ENCODE measurements around the gene ITPK1.
"Not testable (repeated sequence)": the region's sequence is repeated elsewhere in the genome, so short reads cannot be mapped to it uniquely, and the experiment has no call there.

ITPK1 gene

GRCh38 chr14:93068711-93069110, 47.0 kb downstream of the ITPK1 start:
- DNase-seq: no peak
- in situ Hi-C loops (cut with MboI; ENCODE audit: low pct_unique_long_range_greater_than_20kb, low sequenced_read_pairs): no loop called here

DNA sequence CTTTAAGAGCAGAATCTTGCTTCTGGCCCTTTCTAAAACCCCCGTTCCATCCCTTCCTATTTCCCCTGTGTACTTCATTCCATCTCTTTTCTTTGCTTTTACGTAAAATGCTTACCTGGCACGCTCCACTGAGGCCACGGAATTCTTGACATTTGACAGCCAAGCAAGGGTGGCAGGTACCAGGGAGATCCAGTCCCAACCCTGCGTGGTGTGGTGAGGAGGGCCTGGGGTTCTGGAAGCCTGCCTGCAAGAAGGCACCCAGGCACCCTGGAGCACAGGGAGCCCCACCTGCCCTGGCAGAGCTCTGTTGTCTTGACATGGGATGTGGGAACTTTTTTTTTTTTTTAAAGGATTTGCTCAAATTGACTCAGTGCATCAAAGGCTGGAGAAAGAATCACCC, 48.6 kb downstream of the ITPK1 start:
- in situ Hi-C loops (cut with MboI; ENCODE audit: low pct_unique_long_range_greater_than_20kb, low sequenced_read_pairs): no loop called here
- no peak for DNase-seq

GRCh38 chr14:93065272-93065730, 50.4 kb downstream of the ITPK1 start:
- in situ Hi-C loops (cut with MboI; ENCODE audit: low pct_unique_long_range_greater_than_20kb, low sequenced_read_pairs): no loop called here

GRCh38 chr14:93064411-93065271, 51.1 kb downstream of the ITPK1 start:
- in situ Hi-C loops (cut with MboI; ENCODE audit: low pct_unique_long_range_greater_than_20kb, low sequenced_read_pairs): no loop called here
- no peak for DNase-seq

More at GRCh38 chr14:93065272-93065730, 50.4 kb downstream of the ITPK1 start:
- DNase-seq: no peak

DNA sequence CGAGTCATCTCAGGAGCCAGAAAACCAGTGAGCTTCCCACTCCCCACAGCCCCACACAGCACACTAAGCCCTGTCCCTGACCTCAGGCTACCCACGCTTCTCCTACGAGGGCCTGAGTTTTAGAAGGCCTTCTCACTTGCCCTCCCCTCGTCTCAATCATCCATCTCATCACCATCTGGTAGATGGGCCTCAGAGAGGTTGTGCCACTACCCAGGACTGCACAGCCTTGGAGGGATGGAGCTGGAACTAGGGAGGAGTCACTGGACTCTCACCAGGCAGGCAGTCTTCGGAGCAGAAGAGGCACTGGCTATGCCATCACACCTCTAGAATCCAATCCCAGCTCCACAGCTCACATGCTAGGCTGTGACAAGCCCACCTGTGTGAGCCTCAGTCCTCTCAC, 52.3 kb downstream of the ITPK1 start:
- in situ Hi-C loops (cut with MboI; ENCODE audit: low pct_unique_long_range_greater_than_20kb, low sequenced_read_pairs): no loop called here

DNA sequence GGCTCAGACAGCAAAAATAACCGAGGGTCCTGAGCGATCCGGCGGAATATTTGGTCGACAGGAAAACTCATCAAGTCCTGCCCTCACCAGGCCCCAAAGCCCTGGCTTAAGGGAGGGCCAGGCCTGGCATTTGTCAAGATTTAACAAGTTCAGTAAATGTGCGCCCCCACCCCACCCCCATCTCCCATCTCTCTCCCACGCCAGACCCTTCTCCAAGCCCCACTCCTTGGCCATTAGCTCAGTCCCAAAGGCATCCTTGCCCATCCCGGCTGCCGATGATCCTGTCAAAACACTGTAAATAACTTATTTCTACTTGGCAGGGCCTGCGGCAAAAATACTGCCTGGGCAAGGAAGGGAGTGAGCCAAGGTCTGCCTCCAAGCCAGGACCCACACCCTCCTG, 52.8 kb downstream of the ITPK1 start:
- in situ Hi-C loops (cut with MboI; ENCODE audit: low pct_unique_long_range_greater_than_20kb, low sequenced_read_pairs): no loop called here

More for the DNA sequence above, 52.3 kb downstream of the ITPK1 start:
- DNase-seq: no peak

DNA sequence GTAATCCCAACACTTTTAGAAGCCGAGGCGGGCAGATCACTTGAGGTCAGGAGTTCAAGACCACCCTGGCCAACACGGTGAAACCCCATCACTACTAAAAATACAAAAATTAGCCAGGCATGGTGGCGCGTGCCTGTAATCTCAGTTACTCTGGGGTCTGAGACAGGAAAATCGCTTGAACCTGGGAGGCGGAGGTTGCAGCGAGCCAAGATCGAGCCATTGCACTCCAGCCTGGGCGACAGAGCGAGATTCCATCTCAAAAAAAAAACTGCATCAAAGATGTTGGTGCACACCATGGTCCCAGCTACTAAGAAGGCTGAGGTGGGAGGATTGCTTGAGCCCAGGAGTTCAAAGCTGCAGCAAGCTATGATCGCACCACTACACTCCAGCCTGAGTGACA, 53.7 kb downstream of the ITPK1 start:
- DNase-seq; in situ Hi-C loops (cut with MboI; ENCODE audit: low pct_unique_long_range_greater_than_20kb, low sequenced_read_pairs): not testable (repeated sequence)

More for the DNA sequence above, 52.8 kb downstream of the ITPK1 start:
- no peak for DNase-seq

DNA sequence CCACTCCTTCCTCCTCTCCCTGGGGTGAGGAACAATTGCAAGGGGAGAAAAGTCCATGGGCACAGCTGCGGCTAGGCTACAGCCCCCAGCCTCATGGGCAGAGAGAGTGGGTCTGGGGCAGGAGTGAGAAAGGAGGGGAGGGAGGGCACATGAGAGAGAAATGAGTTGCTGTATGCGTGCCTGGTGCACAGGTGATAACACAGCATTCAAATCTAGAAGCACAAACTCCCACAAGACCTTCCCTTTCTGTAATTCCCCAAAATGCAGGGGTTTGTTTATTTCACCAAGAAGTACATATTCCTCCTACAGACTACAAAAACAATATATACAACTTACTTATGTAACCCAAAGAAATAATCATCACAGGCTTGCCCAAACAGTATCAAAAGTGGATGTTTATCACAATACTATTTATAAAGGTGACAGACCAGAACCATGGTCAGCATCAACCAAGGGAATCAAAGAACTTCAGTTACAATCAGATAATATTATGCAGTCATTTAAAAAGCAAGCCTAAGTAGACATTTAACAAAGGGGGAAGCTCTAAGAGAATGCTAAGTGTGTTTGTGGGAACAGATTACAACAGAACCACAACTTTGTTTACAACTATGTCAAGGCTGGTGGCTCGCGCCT, 54.2 kb downstream of the ITPK1 start:
- in situ Hi-C loops (cut with MboI; ENCODE audit: low pct_unique_long_range_greater_than_20kb, low sequenced_read_pairs): no loop called here

DNA sequence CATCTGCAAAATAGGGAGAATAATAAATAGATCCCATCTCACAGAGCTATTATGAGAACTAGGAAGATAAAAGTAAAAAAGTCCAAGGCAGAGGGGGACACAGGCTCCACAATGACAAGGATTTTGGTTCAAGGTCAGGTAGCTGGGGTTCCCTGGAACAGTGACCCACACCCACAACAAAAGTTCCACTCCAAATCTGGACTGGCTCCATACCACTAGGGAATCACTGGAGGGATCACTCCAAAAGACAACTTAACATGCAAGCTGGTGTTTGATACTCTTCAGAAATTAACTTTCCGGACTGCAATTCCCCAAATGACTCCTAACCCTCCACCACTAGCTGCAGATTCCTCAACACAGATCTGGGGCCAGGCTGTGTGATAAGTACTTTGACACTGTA, 54.9 kb downstream of the ITPK1 start:
- in situ Hi-C loops (cut with MboI; ENCODE audit: low pct_unique_long_range_greater_than_20kb, low sequenced_read_pairs): no loop called here
- no peak for DNase-seq

More for the DNA sequence above, 54.2 kb downstream of the ITPK1 start:
- DNase-seq: no peak

DNA sequence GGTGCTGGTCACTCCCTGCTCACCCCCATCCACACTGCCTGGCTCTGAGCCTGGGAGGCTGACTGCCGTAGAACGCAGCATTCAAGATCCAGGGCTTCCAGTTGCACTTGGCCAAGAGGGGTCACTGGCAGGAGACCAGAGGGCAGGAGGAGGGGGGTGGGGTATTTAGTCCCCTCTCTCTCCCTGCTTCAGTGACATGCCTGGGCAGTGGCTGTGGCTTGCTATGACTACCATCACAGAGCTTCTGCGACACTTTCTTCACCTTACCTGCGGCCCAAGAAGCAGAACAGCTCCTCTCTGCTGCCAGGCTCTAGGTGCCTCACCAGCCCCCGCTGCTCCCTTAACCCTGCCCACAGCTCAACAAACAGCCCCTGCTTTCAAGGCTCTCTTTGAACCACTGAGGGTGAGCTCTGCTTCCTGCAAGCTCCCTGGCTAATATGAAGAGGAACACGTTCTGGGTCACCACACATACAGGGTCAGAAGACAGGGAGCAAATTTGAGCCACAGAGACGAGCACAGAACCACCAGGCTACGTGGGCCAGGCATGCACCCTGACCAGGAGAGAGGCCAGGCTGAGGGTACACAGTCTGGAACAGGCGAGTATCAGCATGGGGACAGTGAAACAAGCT, 55.7 kb downstream of the ITPK1 start:
- DNase-seq: peak; percentile 49
- in situ Hi-C loops (cut with MboI; ENCODE audit: low pct_unique_long_range_greater_than_20kb, low sequenced_read_pairs): no loop called here

- in situ Hi-C loops (cut with MboI; ENCODE audit: low pct_unique_long_range_greater_than_20kb, low sequenced_read_pairs): no loop called here
- no peak for DNase-seq
Measured at GRCh38 chr14:93059260-93059659, 56.5 kb downstream of the ITPK1 start.

DNA sequence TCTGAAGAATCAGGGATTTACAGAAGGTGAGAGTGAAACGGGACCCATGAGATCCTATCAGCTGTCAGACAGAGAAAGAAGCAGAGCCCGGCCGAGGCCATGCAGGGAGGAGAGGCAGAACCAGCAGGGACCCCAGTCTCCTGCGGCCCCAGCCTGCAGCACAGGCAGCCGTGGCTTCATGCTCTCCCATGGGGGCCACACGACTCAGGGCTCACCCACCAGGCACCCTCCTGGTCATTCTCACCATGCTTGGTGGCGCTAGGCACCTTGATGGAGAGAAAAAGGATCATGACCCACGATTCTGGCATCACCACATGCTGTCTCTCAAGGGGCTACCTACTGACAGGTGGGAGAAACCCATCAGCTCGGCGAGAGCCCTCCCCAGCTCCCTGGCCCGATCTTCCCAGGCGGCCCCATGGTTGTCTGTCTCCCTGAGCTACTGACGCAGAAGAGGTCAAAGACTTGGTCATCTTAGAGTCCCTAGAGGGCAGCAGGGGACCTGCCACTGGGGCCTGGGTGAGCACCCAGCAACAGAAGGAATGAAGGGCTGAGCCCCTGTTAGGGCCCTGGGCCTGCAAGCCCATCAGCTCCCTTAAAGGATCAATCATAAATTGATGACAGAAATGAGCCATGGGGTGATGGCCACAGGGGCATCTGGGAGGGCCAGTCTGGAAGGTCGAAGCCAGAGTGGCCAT, 58.0 kb downstream of the ITPK1 start:
- no peak for DNase-seq
- in situ Hi-C loops (cut with MboI; ENCODE audit: low pct_unique_long_range_greater_than_20kb, low sequenced_read_pairs): no loop called here

- DNase-seq: no peak
Measured at GRCh38 chr14:93056840-93057585, 58.7 kb downstream of the ITPK1 start.

DNA sequence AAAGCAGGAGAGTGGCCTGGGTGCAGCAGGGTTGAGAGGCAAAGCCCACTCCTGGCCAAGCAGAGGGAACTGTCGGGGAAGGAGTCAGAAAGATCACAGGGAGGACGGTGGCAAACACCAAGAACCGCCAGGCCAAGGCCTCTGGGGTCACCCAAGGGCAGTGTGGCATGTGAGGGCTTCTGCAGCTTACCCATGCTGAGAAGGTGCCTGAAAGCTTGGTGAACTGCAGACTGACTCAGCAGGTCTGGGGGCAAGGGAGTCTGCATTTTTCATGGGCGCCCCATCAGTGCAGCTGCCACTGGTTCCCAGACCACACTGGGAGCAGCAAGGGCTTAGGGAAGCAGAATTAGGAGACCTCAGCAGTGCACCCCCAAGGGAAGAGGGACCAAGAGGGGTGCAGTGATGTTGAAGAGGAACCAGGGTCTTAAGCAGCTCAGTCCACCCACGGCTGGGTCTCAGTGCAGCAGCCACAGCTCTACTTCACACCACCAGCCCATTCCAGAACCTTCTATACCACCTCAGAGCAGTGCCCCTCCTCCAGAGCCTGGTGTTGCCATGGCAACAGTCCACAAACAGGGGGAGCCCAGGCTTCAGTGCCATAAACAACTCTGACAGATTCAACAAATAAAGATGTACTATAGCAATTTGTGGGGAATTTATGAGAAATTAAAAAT, 59.4 kb downstream of the ITPK1 start:
- no peak for DNase-seq
- in situ Hi-C loops (cut with MboI; ENCODE audit: low pct_unique_long_range_greater_than_20kb, low sequenced_read_pairs): no loop called here

More at GRCh38 chr14:93056840-93057585, 58.7 kb downstream of the ITPK1 start:
- in situ Hi-C loops (cut with MboI; ENCODE audit: low pct_unique_long_range_greater_than_20kb, low sequenced_read_pairs): no loop called here

GRCh38 chr14:93055651-93056115, 60.0 kb downstream of the ITPK1 start:
- DNase-seq: no peak
- in situ Hi-C loops (cut with MboI; ENCODE audit: low pct_unique_long_range_greater_than_20kb, low sequenced_read_pairs): no loop called here

- DNase-seq: no peak
- in situ Hi-C loops (cut with MboI; ENCODE audit: low pct_unique_long_range_greater_than_20kb, low sequenced_read_pairs): no loop called here
Measured at GRCh38 chr14:93054876-93055275, 60.8 kb downstream of the ITPK1 start.

GRCh38 chr14:93054006-93054405, 61.7 kb downstream of the ITPK1 start:
- in situ Hi-C loops (cut with MboI; ENCODE audit: low pct_unique_long_range_greater_than_20kb, low sequenced_read_pairs): no loop called here
- DNase-seq: no peak

Data from KBM-7 (cell line).